HCT116 (cell line): ENCODE data around the gene METRN. TPM values are rescaled to one million over a fixed set of nuclear protein-coding genes. Genes with fewer than 3 reads are reported as not detected.

Experiments
- ATAC-seq: fragments of 200-7000 bp; cut with Tn5 transposase; 2 replicates; pipeline ENCODE4 v1.9.1; 2020; ENCODE audit warnings: mild to moderate bottlenecking, moderate library complexity
- BruUV-seq: library from RNA; stranded (reverse); fragments of 400-500 nt; replicated peaks from 2 replicates; lab custom pipeline; 2021; lab: Mats Ljungman, UMichigan
- CTCF ChIA-PET: fragments of 300-600 bp; sonication (Branson Sonifier 250); formaldehyde crosslinking; loops from one replicate; lab custom pipeline; 2021; ENCODE audit warnings: antibody characterized with exemption; lab: Charles Lee
- POLR2A ChIA-PET: fragments of 300-600, 350-600 bp; sonication (Branson Sonifier 250); formaldehyde crosslinking; loops from one replicate; lab custom pipeline; 2021; ENCODE audit warnings: antibody characterized with exemption; lab: Charles Lee
- RAD21 ChIA-PET, 2 experiments: fragments of 300-600 bp; sonication (Branson Sonifier 250); formaldehyde crosslinking; loops; one replicate each; lab custom pipeline; 2023; ENCODE audit warnings: low total read pairs in 2 of 2; ENCODE audit not compliant: uncharacterized antibody in 2 of 2, unreplicated experiment in 2 of 2, low non-redundant PET in 1 of 2; lab: Charles Lee
- DNase-seq: peaks from one replicate; pipeline ENCODE4 v3.0.0-alpha.2; 2010; ENCODE audit warnings: low read depth, low spot score
- H2AFZ ChIP-seq: fragments of 200-600 bp; shearing (Covaris generic), sonication (generic); 2 replicates; pipeline ENCODE4 v1.6.1; 2017; ENCODE audit warnings: low read depth, mixed run types, mixed read lengths, antibody characterized with exemption, low read length; ENCODE audit not compliant: poor library complexity, severe bottlenecking
- H3K27ac ChIP-seq: 2 replicates; pipeline ENCODE4 v1.5.1; 2012; ENCODE audit warnings: low read depth, low read length
- H3K27me3 ChIP-seq: fragments of 200-600 bp; sonication (generic); 2 replicates; pipeline ENCODE4 v1.6.1; 2016; ENCODE audit warnings: mixed run types, low read length, mixed read lengths; ENCODE audit not compliant: insufficient read depth
- H3K36me3 ChIP-seq, 2 experiments: fragments of 200-500 bp in 1 of 2; fragments of 200-600 bp in 1 of 2; sonication (Bioruptor generic) in 1 of 2; sonication (generic) in 1 of 2; 2 replicates each; pipeline versions ENCODE4 v1.5.1 to v1.6.1; 2014 to 2016; ENCODE audit warnings: low read length in 2 of 2, inconsistent platforms in 1 of 2, mixed read lengths in 1 of 2, mixed run types in 1 of 2; ENCODE audit not compliant: insufficient read depth in 2 of 2, control insufficient read depth in 1 of 2
- H3K4me1 ChIP-seq, 2 experiments: fragments of 200-600 bp in 1 of 2; sonication (generic) in 1 of 2; 2 replicates each; pipeline versions ENCODE4 v1.5.1 to v1.6.1; 2012 to 2017; ENCODE audit warnings: low read length in 2 of 2, inconsistent platforms in 1 of 2, mild to moderate bottlenecking in 1 of 2, mixed read lengths in 1 of 2, mixed run types in 1 of 2, moderate library complexity in 1 of 2; ENCODE audit not compliant: insufficient read depth in 2 of 2, control insufficient read depth in 1 of 2
- H3K4me2 ChIP-seq: fragments of 200-600 bp; sonication (generic); 2 replicates; pipeline ENCODE4 v1.6.1; 2017; ENCODE audit warnings: mixed run types, low read length, mixed read lengths
- H3K4me3 ChIP-seq, 2 experiments: fragments of 200-600 bp in 1 of 2; sonication (generic) in 1 of 2; replicated peaks in 1 of 2; 2 replicates each; pipeline ENCODE4 v1.5.1; 2011 to 2016; ENCODE audit warnings: low read length in 2 of 2, control low read depth in 1 of 2, low read depth in 1 of 2, mild to moderate bottlenecking in 1 of 2, mixed read lengths in 1 of 2, mixed run types in 1 of 2
- H3K79me2 ChIP-seq: fragments of 200-600 bp; sonication (generic); 2 replicates; pipeline ENCODE4 v1.6.1; 2017; ENCODE audit warnings: mild to moderate bottlenecking, mixed run types, low read length, moderate library complexity, mixed read lengths; ENCODE audit not compliant: insufficient read depth
- H3K9ac ChIP-seq: fragments of 200-600 bp; sonication (generic); 2 replicates; pipeline ENCODE4 v1.6.1; 2016; ENCODE audit warnings: low read length, mixed read lengths
- H3K9me2 ChIP-seq: fragments of 200-600 bp; sonication (generic), shearing (Covaris generic); 2 replicates; pipeline ENCODE4 v1.6.1; 2017; ENCODE audit warnings: mixed run types, mild to moderate bottlenecking, moderate library complexity; ENCODE audit not compliant: insufficient read depth
- H3K9me3 ChIP-seq, 2 experiments: fragments of 200-500 bp in 1 of 2; fragments of 200-600 bp in 1 of 2; sonication (Bioruptor generic) in 1 of 2; sonication (generic) in 1 of 2; 2 replicates each; pipeline ENCODE4 v1.6.1; 2014 to 2017; ENCODE audit warnings: low read length in 2 of 2, mixed read lengths in 2 of 2, inconsistent platforms in 1 of 2, low read depth in 1 of 2, mild to moderate bottlenecking in 1 of 2, mixed run types in 1 of 2, moderate library complexity in 1 of 2; ENCODE audit not compliant: control insufficient read depth in 1 of 2, insufficient read depth in 1 of 2
- H4K20me1 ChIP-seq: fragments of 200-600 bp; sonication (generic), shearing (Covaris generic); 2 replicates; pipeline ENCODE4 v1.6.1; 2017; ENCODE audit warnings: mixed run types, mild to moderate bottlenecking, moderate library complexity; ENCODE audit not compliant: insufficient read depth
- CBX3 ChIP-seq: IDR thresholded peaks from 2 replicates; pipeline ENCODE4 v1.6.1; 2012; ENCODE audit warnings: low read depth
- ELF1 ChIP-seq: IDR thresholded peaks from 2 replicates; pipeline ENCODE4 v1.6.1; 2012; ENCODE audit warnings: low read depth, borderline replicate concordance
- EZH2 ChIP-seq: fragments of 200-600 bp; sonication (generic); IDR thresholded peaks from 2 replicates; pipeline ENCODE4 v1.6.1; 2017; ENCODE audit warnings: antibody characterized with exemption, mixed run types
- EZH2phosphoT487 ChIP-seq: fragments of 200-600 bp; IDR thresholded peaks from 2 replicates; pipeline ENCODE4 v1.6.1; 2018; ENCODE audit warnings: antibody characterized with exemption, borderline replicate concordance
- FOSL1 ChIP-seq: IDR thresholded peaks from 2 replicates; pipeline ENCODE4 v1.6.1; 2012; ENCODE audit warnings: low read depth
- REST ChIP-seq: IDR thresholded peaks from 2 replicates; pipeline ENCODE4 v1.6.1; 2012; ENCODE audit warnings: low read depth
- TCF7L2 ChIP-seq: IDR thresholded peaks from 2 replicates; pipeline ENCODE4 v1.7.0; 2011; ENCODE audit warnings: borderline replicate concordance, inconsistent platforms; ENCODE audit not compliant: insufficient read depth, insufficient read length; ENCODE audit errors: extremely low read depth
- YY1 ChIP-seq: IDR thresholded peaks from 2 replicates; pipeline ENCODE4 v1.6.1; 2011; ENCODE audit warnings: low read length, low read depth, moderate library complexity, mild to moderate bottlenecking; ENCODE audit not compliant: insufficient replicate concordance; ENCODE audit errors: extremely low read depth
- intact Hi-C: fragments of 100-400 bp; cut with micrococcal nuclease; formaldehyde crosslinking; loops from 2 replicates; pipeline ENCODE4 v1.10.0; 2022
- total RNA-seq: library from RNA; stranded (reverse); gene quantifications from one replicate; pipeline ENCODE4 v1.2.1, GENCODE V29; 2021; ENCODE audit not compliant: unreplicated experiment

METRN gene
- total RNA-seq, 1 experiment from 2014 or later, result 193 TPM

GRCh38 chr16:700684-701584, 14.0 kb upstream of the METRN start:
- no peak overlapping the region for H2AFZ ChIP-seq
- H3K4me2 ChIP-seq, result no peak overlapping the region
- DNase-seq (no peak), ATAC-seq (no peak)
- CTCF ChIA-PET, result no interaction called here
- no peak overlapping the region for H3K4me3 ChIP-seq
- no TSS peak for BruUV-seq
- H3K27me3 ChIP-seq, result no peaks in the 10 kb centered on the region
- POLR2A ChIA-PET, result interaction anchor here (0.6 kb wide), 1 partner anchor 58 kb away, joined by 4 read pairs; no protein-coding TSS in a partner anchor
- H3K9ac ChIP-seq, result no peak overlapping the region
- no peaks in the 10 kb centered on the region; a peak in 2 of 4 replicates for H3K36me3 ChIP-seq
- H3K9me3 ChIP-seq, result no peaks in the 10 kb centered on the region
- TF ChIP-seq EZH2 (no peak), ELF1 (no peak), TCF7L2 (no peak), EZH2phosphoT487 (no peak), FOSL1 (no peak), YY1 (no peak)
- H4K20me1 ChIP-seq, result no peaks in the 10 kb centered on the region
- intact Hi-C loops, result no loop called here
- H3K27ac ChIP-seq, result no peak overlapping the region
- H3K79me2 ChIP-seq, result peaks cover 38% of the 10 kb centered on the region
- RAD21 ChIA-PET, result no interaction called here
- H3K4me1 ChIP-seq, result peaks cover 5 to 19% of the 10 kb centered on the region in 2 experiments
- H3K9me2 ChIP-seq, result no peaks in the 10 kb centered on the region

GRCh38 chr16:702341-702740, 12.6 kb upstream of the METRN start:
- no peaks in the 10 kb centered on the region for H3K9me2 ChIP-seq
- intact Hi-C loops, result no loop called here
- POLR2A ChIA-PET, result no interaction called here
- no peaks in the 10 kb centered on the region for H4K20me1 ChIP-seq
- H3K9me3 ChIP-seq, result no peaks in the 10 kb centered on the region
- CTCF ChIA-PET, result no interaction called here
- H3K4me2 ChIP-seq, result no peak overlapping the region
- ATAC-seq (no peak), DNase-seq (no peak)
- H3K9ac ChIP-seq, result no peak overlapping the region
- BruUV-seq, result no TSS peak
- peaks cover 38% of the 10 kb centered on the region for H3K79me2 ChIP-seq
- no peak overlapping the region for H3K4me3 ChIP-seq
- H3K4me1 ChIP-seq, result peaks cover 0 to 21% of the 10 kb centered on the region in 2 experiments; a peak in 3 of 4 replicates
- TF ChIP-seq CBX3 (no peak), YY1 (no peak), ELF1 (no peak), REST (no peak)
- no peak overlapping the region for H3K27ac ChIP-seq
- H2AFZ ChIP-seq, result no peak overlapping the region
- RAD21 ChIA-PET, result no interaction called here
- no peaks in the 10 kb centered on the region; a peak in 2 of 4 replicates for H3K36me3 ChIP-seq
- H3K27me3 ChIP-seq, result no peaks in the 10 kb centered on the region
